Endometrial microvascular endothelial cells (primary cell): ENCODE results near the gene CEP89. TPM values are rescaled to one million over a fixed set of nuclear protein-coding genes. Genes with fewer than 3 reads are reported as not detected.
"Not testable (repeated sequence)": the region's sequence is repeated elsewhere in the genome, so short reads cannot be mapped to it uniquely, and the experiment has no call there.

Experiments
- in situ Hi-C: cut with HindIII; loops from 2 replicates; pipeline ENCODE4 v1.10.0; 2017; ENCODE audit warnings: low sequenced_read_pairs, low pct_unique_long_range_greater_than_20kb; ENCODE audit errors: inconsistent ontology term
- total RNA-seq: library from RNA; depleted of rRNA; stranded (reverse); fragments of >200 nt; gene quantifications from one replicate; pipeline ENCODE4 v1.2.3, GENCODE V29; 2015; ENCODE audit errors: inconsistent ontology term

Gene CEP89
- total RNA-seq: 31.6 TPM

DNA sequence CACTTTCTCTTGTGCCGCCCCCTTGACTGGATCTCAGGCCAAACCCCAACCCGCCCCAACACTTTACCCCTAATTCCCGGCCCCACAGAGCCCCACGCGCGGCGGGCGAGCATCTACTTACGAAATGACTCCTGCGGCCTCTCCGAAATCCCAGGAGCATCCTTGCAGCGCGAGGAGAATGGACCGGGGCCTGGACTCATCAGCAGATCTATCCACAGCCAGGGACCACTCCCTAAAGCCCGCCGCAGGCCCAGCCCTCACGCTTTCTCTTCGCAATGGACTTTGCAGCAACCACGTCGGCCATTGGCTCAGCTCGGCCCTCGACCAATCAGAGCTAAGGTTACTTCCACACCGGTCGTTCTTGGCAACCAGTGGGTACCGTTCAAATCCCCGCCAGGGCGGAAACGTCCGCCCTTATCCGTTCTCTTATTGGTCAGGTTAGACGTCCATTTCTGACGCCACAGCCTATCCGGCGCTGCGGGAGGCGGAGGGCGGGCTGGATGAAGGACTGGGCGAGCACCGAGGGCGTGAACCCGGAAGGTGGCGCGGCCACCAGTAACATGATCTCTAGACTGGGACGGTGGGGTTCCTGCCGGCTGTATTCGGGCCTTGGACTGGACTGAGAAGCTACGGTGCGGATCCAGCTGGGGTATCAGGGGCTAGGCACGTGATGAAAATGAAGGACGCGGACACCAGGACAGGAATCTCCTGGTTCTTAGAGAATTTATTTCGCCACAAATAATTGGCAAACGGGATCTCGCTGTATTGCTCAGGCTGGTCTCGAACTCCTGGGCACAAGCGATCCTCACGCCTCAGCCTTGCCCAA is at the start of gene CEP89, which contains the start of gene FAAP24:
CEP89 (minus strand) TSS at position 244 of the 826 bp plus-strand sequence; CDS start at position 160, 84 bp downstream.
FAAP24 (plus strand) TSS at position 528 of the 826 bp plus-strand sequence. CDS start 955 bp downstream, outside the sequence.
- in situ Hi-C loops: no loop called here

DNA sequence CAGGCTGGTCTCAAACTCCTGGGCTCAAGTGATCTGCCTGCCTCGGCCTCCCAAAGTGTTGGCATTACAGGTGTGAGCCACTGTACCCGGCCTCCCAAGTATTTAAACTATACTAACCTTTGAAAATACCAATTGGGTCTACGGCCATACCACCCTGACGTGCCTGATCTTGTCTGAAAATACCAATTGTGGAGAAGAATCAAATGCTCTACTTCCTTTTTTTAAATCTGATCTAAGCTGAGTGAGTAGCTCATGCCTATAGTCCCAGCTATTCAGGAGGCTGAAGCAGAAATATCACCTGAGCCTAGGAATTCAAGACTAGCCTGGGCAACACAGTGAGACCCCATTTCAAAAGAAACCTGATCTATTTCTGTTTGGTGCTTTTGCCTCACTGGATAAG is 39.1 kb upstream of the CEP89 start:
- in situ Hi-C loops: not testable (repeated sequence)

DNA sequence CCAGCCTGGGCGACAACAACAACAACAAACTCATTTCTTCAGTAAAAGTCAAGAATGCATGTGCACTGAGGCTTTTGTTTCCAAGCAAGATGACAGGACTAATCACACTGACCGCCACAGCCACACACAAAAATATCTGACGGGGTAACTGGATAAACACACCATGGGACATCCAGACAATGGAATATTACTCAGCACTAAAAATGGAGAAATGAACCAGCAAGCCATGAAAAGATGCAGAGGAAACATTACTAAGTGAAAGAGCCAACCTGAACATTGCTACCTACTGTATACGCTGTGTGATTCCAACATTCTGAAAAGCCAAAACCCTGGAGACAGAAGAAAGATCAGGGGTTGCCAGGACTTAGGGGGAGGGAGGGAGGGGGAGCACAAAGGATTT is 37.0 kb upstream of the CEP89 start:
- in situ Hi-C loops: no loop called here

DNA sequence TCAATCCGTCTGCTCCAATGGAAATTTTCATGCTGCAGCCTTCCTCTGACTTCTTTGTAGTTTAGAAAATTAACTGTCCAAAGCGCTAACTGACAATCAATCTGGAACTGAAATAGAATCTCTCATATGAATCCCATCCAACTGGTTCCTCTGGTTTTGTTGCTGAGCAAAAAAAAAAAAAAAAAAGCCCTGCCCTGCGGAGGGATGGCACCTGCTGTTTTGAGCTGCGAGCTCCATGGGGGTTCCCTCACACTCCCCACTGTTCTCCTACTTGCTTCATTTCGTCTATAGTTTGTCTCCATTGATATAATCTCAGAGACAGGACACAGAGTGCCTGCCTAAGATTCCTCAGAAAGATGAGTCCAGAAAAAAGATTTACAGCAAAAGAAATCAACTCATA is 33.7 kb upstream of the CEP89 start:
- in situ Hi-C loops: no loop called here

- in situ Hi-C loops: not testable (repeated sequence)
Observed at GRCh38 chr19:33003424-33004024, 31.8 kb upstream of the CEP89 start.

- in situ Hi-C loops: not testable (repeated sequence)
Observed at GRCh38 chr19:33002126-33002865, 30.5 kb upstream of the CEP89 start.

DNA sequence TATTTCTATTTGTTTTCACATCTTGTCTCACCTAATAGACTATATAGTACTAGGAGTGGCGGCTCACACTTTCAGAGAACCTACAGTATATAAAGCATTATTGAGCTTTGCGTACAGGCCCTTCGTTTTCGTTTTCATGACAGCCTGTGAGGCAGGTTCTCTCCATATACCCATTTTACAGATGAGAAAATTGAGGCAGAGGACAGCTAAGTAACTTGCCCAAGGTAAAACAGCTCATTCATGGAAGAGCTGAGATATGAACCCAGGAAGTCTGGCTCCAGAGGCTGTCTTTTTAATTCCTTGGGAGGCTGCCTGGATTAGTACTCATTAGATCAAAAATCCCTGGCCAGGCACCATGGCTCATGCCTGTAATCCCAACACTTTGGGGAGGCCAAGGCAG is 29.2 kb upstream of the CEP89 start:
- in situ Hi-C loops: no loop called here

DNA sequence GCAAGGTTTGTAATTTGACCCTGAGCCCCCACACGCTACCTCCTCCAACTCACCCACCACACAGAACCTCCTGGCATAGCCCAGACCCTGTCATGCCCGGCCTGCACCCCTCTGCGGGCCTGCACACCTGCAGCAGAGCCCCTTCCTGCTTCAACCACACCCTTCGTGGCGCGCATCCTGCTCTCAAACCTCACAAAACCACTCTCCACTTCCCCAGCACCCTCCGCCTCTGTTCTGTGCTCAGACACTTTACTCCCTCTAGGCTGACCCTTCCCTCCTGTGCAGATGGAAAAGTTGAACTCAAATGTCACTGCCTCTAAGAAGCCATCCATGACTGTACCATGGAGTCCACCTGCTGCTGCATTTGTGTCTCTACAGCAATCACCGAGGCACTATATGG is 28.8 kb upstream of the CEP89 start:
- in situ Hi-C loops: no loop called here

DNA sequence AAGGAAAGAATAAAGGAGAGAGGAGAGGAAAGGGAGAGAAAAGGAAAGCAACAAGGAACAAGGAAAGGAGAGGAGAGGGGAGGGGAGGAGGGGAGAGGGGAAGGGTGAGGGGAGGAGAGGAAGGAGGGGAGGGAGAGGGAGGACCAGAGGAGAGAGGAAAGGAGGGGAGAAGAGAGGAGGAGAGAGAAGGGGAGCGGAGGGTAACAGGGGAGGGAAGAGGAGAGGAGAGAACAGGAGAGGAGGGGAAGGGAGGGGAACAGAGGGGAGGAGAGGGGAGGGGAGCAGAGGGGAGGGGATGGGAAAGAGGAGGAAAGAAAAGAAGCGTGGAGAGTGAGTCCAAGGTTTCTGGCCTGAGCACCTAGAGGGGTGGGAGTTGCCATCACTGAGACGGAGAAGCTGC is 27.0 kb upstream of the CEP89 start:
- in situ Hi-C loops: no loop called here

- in situ Hi-C loops: no loop called here
Observed at GRCh38 chr19:32997716-32998355, 26.1 kb upstream of the CEP89 start.

- in situ Hi-C loops: not testable (repeated sequence)
Observed at GRCh38 chr19:32997061-32997464, 25.3 kb upstream of the CEP89 start.

GRCh38 chr19:32995966-32996365 is 24.2 kb upstream of the CEP89 start:
- in situ Hi-C loops: not testable (repeated sequence)

DNA sequence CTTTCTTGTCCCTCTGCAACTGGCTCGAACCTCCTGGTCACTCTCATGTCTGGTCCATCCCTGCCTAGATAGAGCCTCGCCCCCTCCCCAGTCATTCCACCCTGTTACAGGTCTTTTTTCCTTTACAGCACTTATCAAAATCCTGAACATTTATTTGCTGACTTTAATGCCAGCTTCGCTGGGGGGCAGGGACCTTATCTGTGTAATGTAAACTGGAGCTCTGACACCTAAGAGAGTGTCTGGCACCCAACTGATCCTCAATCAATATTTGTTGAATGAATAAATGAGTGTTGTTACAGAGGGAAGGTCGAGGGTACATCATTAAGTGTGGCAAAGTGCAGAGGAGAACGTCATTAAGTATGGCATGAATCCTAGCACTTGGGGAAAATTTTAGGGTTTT is 17.0 kb upstream of the CEP89 start:
- in situ Hi-C loops: no loop called here

- in situ Hi-C loops: not testable (repeated sequence)
Observed at GRCh38 chr19:32988254-32988653, 16.5 kb upstream of the CEP89 start.

DNA sequence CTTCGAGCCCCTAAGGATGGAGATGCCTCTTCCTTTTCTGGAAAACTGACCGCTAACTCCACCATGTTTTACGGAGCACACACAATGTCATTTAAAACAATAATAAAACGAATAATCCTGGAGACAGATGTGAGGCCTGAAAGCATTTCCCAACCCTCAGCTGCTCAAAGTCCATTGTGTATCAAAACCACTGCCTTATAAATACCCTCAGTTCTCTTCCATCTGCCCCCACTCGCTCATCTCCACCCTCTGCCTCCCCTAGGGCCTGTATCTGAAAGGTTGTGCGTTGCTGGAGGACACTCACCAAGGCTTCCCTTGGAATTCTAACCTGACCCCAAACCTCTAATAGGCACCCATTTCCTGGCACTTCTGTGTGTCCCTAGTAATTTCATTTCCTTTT is 10.7 kb upstream of the CEP89 start:
- in situ Hi-C loops: not testable (repeated sequence)

DNA sequence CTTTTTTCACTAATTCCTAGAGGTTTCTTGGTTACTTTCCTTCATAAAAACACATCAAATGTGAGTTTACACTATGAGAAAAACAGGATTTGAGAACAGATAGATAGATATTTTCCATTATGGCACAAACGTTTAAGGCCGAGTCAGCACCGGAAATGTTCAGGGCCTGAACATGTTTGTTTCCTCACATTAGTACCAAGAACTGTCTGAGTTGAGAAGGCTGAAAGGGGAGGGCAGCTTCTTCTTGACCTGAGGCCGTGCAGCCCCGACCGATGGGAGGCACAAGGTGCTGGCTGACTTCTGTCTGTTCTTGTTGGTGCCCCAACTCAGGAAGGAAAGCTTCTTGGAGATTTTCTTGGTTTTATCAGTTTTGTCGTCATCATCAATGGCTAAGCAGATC is 8.0 kb upstream of the CEP89 start:
- in situ Hi-C loops: not testable (repeated sequence)

- in situ Hi-C loops: not testable (repeated sequence)
Observed at GRCh38 chr19:32977813-32978212, 6.1 kb upstream of the CEP89 start.

- in situ Hi-C loops: no loop called here
Observed at GRCh38 chr19:32977280-32977679, 5.5 kb upstream of the CEP89 start.

DNA sequence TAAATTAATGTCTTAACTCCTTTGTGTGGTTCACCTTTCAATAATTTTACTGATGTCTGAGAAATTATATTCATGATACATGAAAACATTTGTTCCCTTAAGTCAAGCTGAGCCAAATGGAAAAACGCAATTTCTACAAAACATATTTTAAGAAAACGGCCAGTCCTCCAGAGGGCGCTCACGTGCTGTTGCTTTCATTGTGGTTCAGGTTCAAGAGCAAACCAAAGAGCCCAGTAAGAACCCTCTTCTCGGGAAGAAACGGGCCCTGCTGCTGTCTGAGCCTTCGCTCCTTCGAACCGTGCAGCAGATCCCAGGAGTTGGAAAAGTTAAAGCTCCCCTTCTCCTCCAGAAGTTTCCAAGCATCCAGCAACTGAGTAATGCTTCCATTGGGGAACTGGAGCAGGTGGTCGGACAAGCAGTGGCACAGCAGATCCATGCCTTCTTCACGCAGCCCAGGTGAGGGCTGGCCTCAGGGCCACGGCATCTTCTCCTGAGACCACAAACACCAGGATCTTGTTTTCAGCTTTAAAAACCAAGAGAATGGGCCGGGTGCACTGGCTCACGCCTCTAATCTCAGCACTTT is 4.6 kb upstream of the CEP89 start:
- in situ Hi-C loops: no loop called here
